OCI-LY3 (cell line): Measurements from ENCODE around the gene IFNGR2.

Experiments
- EZH2phosphoT487 ChIP-seq: fragments of 200-600 bp; shearing (Covaris generic); IDR thresholded peaks from 2 replicates; pipeline ENCODE4 v1.6.1; 2018; ENCODE audit warnings: antibody characterized with exemption, mixed run types, low read depth
- TF ChIP-seq, protein P1 (sequence below): fragments of 200-600, 300-600 bp; sonication (generic); IDR thresholded peaks from 2 replicates; pipeline ENCODE4 v1.5.1; 2014; ENCODE audit warnings: antibody characterized with exemption, low read length, low read depth

DNA sequence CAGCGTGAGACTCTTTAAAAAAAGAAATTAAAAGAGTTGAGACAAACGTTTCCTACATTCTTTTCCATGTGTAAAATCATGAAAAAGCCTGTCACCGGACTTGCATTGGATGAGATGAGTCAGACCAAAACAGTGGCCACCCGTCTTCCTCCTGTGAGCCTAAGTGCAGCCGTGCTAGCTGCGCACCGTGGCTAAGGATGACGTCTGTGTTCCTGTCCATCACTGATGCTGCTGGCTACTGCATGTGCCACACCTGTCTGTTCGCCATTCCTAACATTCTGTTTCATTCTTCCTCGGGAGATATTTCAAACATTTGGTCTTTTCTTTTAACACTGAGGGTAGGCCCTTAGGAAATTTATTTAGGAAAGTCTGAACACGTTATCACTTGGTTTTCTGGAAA lies 47.2 kb upstream of the IFNGR2 start:
- TF ChIP-seq, protein P1, sequence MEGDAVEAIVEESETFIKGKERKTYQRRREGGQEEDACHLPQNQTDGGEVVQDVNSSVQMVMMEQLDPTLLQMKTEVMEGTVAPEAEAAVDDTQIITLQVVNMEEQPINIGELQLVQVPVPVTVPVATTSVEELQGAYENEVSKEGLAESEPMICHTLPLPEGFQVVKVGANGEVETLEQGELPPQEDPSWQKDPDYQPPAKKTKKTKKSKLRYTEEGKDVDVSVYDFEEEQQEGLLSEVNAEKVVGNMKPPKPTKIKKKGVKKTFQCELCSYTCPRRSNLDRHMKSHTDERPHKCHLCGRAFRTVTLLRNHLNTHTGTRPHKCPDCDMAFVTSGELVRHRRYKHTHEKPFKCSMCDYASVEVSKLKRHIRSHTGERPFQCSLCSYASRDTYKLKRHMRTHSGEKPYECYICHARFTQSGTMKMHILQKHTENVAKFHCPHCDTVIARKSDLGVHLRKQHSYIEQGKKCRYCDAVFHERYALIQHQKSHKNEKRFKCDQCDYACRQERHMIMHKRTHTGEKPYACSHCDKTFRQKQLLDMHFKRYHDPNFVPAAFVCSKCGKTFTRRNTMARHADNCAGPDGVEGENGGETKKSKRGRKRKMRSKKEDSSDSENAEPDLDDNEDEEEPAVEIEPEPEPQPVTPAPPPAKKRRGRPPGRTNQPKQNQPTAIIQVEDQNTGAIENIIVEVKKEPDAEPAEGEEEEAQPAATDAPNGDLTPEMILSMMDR: no peak
- TF ChIP-seq EZH2phosphoT487: no peak
